ENCODE data around the gene RNF144A.

GRCh38 chr2:7007846-7008741 is 90.9 kb downstream of the RNF144A start:
- no peak for TF ChIP-seq ZNF274 (IDR thresholded peaks at IDR 0.05; ENCODE audit: low read depth, low read length)
- TF ChIP-seq SUZ12 (IDR thresholded peaks at IDR 0.05; ENCODE audit: extremely low read depth, insufficient read depth, insufficient read length), result no peak
- TF ChIP-seq YY1 (IDR thresholded peaks at IDR 0.05; ENCODE audit: insufficient read depth, insufficient read length), result no peak

Measured in NT2/D1 (cell line).